ENCODE measurements around the gene IFT27.

DNA sequence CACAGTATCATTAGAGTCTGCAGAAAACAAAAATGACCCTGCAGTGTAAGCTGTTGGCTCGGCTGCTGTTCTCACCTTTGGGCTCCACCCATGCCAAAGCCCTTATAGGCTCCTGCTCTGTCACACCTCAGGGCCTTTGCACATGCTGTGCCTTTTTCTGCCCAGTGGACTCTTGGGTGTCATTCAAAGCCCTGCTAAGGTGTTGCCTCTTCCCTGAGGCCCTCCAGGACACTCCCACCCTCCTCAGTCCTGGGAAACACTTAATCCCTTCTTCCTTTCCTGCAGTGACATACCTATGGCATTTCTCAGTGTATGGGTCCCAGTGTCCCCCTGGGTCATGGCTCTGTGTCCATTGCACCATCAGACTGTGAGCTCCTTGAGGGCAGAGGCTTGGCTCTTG is 43.3 kb downstream of the IFT27 start:
- TF ChIP-seq GATA3 (IDR thresholded peaks at IDR 0.05; ENCODE audit: low read depth, low read length) (no peak), GATA2 (IDR thresholded peaks at IDR 0.05; ENCODE audit: low read depth, low read length) (no peak)
